IPS-18a (cell line): Measurements from ENCODE around the gene GRPR.

ENCODE experiments used
- H3K27ac ChIP-seq: one replicate; pipeline ENCODE4 v1.5.1; 2013; ENCODE audit warnings: low read length
- H3K27me3 ChIP-seq: one replicate; pipeline ENCODE4 v1.6.1; 2013; ENCODE audit warnings: mild to moderate bottlenecking, low read length; ENCODE audit not compliant: control insufficient read depth, insufficient read depth
- H3K36me3 ChIP-seq: one replicate; pipeline ENCODE4 v1.6.1; 2013; ENCODE audit warnings: low read depth, low read length; ENCODE audit not compliant: control insufficient read depth
- H3K4me1 ChIP-seq: one replicate; pipeline ENCODE4 v1.6.1; 2013; ENCODE audit warnings: low read depth, low read length; ENCODE audit not compliant: control insufficient read depth
- H3K4me3 ChIP-seq: one replicate; pipeline ENCODE4 v1.5.1; 2013; ENCODE audit warnings: low read length
- H3K9ac ChIP-seq: one replicate; pipeline ENCODE4 v1.6.1; 2013; ENCODE audit warnings: mild to moderate bottlenecking, low read length, moderate library complexity
- H3K9me3 ChIP-seq: one replicate; pipeline ENCODE4 v1.6.1; 2013; ENCODE audit warnings: low read depth, low read length; ENCODE audit not compliant: control insufficient read depth

Gene GRPR

DNA sequence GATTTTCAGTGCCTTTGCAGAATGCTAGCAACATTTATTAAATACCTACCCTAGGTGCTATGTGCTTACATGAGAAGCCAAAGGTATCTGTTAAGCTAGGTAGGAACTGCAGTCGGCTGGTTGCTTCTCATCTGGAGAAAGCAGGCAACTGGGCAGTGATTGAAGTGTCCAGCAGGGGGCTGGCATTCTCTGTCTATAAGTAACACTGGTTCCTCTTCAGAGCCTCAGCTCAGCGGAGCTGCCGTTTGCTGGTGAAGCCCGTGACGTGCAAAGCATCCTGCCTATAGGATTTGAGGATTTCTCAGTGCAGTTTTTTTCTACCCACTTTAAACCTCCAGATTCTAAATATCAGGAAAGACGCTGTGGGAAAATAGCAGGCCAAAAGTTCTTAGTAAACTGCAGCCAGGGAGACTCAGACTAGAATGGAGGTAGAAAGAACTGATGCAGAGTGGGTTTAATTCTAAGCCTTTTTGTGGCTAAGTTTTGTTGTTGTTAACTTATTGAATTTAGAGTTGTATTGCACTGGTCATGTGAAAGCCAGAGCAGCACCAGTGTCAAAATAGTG lies at the start of gene GRPR:
TSS of gene GRPR (plus strand) at position 344 of the 565 bp plus-strand sequence. CDS start 389 bp downstream, outside the sequence.
- Histone ChIP-seq H3K9ac (peak within 1 kb of the TSS; percentile 37), H3K9me3 (no peaks in the 10 kb centered on the region), H3K27ac (no peak within 1 kb of the TSS), H3K4me3 (peak within 1 kb of the TSS; percentile 56), H3K36me3 (no peaks in the 10 kb centered on the region), H3K27me3 (no peaks in the 10 kb centered on the region), H3K4me1 (peaks cover 21% of the 10 kb centered on the region)

DNA sequence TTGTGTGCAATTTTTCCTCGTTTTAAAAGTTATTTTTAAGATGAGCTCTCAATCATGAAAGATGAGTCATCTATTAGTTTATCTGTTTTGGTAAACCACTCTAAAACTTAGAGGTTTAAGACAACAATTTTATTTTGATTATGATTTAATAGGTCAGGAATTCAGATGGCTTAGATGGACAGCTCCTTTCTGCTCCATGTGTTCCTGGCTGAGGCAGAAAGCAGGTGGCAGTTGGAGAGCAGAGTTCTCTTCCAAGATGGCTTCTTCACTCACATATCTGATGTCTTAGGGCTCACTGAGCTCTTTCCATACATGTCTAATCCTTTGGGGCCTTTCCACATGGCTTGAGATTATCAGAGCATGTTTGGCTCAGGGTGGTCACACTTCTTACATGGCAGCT lies 48.3 kb upstream of the GRPR start:
- Histone ChIP-seq H3K9ac (no peak overlapping the region), H3K27me3 (no peaks in the 10 kb centered on the region), H3K36me3 (no peaks in the 10 kb centered on the region), H3K27ac (no peak overlapping the region), H3K9me3 (peaks cover 3% of the 10 kb centered on the region), H3K4me1 (peaks cover 11% of the 10 kb centered on the region), H3K4me3 (no peak overlapping the region)

DNA sequence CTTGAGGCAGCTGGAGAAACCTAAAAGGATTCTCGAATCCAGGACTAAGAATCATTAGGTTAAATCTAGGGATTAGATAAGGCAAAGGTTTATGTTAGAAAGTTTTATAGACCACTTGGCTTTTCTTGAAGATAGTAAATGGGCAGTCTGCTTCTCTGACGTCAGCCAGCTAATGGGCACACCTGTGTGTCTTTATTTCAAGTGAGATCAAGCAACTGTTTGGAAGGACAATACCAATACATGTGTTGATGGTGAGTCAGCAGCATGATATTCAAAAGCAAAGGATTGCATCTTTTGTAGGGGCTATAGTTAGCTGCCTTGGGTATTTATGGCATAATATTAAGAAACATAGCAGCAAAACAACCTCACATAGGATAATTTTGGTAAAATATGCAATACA lies 46.5 kb upstream of the GRPR start:
- no peak overlapping the region for H3K9ac ChIP-seq
- peaks cover 11% of the 10 kb centered on the region for H3K4me1 ChIP-seq
- H3K27me3 ChIP-seq, result no peaks in the 10 kb centered on the region
- H3K27ac ChIP-seq, result no peak overlapping the region
- H3K36me3 ChIP-seq, result no peaks in the 10 kb centered on the region
- peaks cover 3% of the 10 kb centered on the region for H3K9me3 ChIP-seq
- no peak overlapping the region for H3K4me3 ChIP-seq

DNA sequence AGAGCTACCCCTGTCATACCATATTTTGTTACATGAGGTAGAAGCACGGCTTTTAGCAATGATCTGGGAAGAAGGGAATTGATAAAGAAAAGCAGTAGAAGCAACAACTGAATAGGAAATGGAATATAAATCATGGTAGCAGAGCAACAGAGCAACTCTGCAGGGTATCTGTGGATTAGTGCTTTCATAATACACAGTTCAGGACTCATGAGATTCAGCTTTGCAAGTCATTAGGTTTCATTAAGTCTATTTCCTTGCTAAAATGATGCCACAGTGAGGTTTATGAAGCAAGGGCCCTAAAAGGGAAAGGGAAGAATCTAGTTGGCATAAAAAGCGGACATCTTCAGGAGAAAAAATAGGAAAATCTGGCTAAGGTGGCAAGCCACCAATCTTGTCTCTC lies 45.6 kb upstream of the GRPR start:
- Histone ChIP-seq H3K27ac (no peak overlapping the region), H3K27me3 (no peaks in the 10 kb centered on the region), H3K9ac (no peak overlapping the region)

DNA sequence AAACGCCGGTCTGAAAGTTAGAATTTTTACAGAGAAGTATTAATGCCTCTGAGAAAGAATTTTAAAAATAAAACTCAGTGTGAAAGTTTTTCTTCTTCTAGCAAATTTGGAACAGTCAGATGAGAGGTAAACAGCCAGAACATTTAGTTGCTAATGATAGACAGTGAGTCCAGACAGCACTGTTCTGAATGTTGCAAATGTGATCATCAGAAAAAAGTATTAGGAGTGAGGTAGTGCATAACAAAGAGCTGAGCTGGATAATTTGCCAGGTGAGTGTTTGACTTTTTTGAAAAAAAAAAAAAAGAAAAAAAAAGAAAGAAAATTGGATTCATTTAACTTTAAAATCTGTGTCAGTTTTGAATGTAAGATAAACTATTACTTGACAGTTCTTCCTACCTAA lies 42.0 kb upstream of the GRPR start:
- no peaks in the 10 kb centered on the region for H3K36me3 ChIP-seq
- H3K9ac ChIP-seq, result no peak overlapping the region
- no peaks in the 10 kb centered on the region for H3K9me3 ChIP-seq

More for the DNA sequence above, 45.6 kb upstream of the GRPR start:
- Histone ChIP-seq H3K4me1 (peaks cover 14% of the 10 kb centered on the region), H3K36me3 (no peaks in the 10 kb centered on the region), H3K4me3 (no peak overlapping the region), H3K9me3 (no peaks in the 10 kb centered on the region)

DNA sequence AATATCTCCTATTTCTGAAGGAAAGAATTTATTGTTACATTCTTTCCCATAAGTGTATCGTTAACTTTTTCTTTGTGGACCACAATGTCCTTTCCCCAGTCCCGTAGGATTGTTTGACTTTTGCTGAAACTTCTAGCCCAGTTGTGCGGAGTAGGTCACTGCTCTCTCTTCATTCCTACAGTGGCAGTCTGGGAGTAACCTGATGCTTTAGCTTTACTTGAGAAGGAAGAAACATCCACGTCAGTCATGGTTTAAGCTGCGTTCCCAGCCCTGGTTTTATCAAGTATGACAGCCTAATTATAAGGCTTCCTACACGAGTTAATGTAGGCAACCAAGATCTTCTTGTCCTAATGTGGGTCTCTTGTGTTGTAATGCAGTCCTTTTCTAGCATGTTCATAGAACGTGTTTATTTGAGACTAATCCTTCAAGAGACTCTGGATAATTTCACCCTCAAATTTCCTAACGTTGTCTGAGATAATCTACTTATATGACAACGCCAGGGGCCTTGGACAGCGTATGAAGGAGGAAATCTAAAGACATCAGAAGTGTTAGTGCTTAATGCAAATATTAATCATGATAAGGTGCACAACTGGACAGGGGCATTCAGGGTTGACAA lies 40.8 kb upstream of the GRPR start:
- Histone ChIP-seq H3K4me1 (peaks cover 5% of the 10 kb centered on the region), H3K27ac (no peak overlapping the region), H3K4me3 (no peak overlapping the region), H3K36me3 (no peaks in the 10 kb centered on the region), H3K27me3 (no peaks in the 10 kb centered on the region), H3K9ac (no peak overlapping the region), H3K9me3 (no peaks in the 10 kb centered on the region)

More for the DNA sequence above, 42.0 kb upstream of the GRPR start:
- peaks cover 14% of the 10 kb centered on the region for H3K4me1 ChIP-seq
- no peak overlapping the region for H3K4me3 ChIP-seq
- no peaks in the 10 kb centered on the region for H3K27me3 ChIP-seq
- H3K27ac ChIP-seq, result no peak overlapping the region

DNA sequence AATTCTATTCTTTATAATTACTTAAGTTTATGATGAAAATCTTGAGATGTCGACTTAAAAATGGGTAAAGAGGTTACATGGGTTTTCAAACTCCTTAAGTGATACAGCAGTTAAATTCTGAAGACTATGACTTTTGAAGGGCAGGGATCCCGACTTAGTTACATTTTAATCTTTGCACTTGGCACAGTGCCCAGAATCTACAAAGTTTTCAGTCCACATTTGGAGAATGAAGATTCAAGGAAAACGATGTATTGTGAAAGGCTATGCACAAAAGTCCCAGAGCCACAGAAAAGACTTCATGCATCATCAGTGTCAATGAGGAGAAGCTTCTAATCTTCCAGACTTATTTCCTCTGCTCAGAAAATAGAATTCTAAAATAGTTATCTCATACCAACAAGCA lies 36.3 kb upstream of the GRPR start:
- no peaks in the 10 kb centered on the region for H3K27me3 ChIP-seq
- H3K27ac ChIP-seq, result no peak overlapping the region
- H3K36me3 ChIP-seq, result no peaks in the 10 kb centered on the region
- peaks cover 2% of the 10 kb centered on the region for H3K4me1 ChIP-seq
- no peak overlapping the region for H3K9ac ChIP-seq
- no peak overlapping the region for H3K4me3 ChIP-seq
- H3K9me3 ChIP-seq, result no peaks in the 10 kb centered on the region

DNA sequence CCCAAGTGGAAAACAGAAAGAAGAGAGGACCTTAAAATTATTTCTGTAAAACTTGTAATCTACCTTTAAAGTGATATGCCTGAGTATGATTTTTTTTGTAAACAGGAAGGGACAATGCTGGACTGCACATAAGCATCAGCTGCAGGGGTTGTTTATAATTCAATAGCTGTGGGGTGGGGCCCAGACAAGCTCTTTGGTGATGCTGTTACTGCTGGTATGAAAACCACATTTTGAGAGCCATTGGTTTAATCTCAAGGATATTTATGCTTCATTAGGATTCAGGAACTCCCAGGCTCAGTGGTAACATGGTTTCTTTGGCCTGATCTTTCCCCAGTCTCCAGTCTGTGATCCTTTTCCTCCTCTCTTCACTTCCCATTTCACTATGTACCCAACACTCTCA lies 34.3 kb upstream of the GRPR start:
- H3K27me3 ChIP-seq, result no peaks in the 10 kb centered on the region

DNA sequence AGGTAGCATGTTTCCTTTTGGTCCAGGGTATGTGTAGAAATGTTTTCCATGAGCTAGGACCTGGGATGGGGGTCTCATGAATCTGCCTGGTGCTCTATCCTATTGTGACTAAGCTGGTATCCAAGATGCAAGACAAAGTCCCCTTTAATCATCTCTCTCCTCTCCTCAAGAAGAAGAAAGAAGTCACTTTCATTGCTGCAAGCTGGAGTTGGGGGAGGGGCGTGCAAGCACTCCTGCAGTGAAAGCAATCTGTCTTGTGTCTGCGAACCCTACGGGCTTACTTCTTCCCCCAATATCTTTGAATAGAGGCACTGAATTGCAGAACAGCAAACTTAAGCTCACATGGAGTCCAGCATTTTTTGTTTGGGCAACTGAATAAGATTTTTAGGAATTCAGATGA lies 27.2 kb upstream of the GRPR start:
- Histone ChIP-seq H3K9ac (no peak overlapping the region), H3K27me3 (no peaks in the 10 kb centered on the region), H3K9me3 (no peaks in the 10 kb centered on the region), H3K27ac (no peak overlapping the region), H3K4me1 (peaks cover 12% of the 10 kb centered on the region), H3K36me3 (no peaks in the 10 kb centered on the region), H3K4me3 (no peak overlapping the region)

More for the DNA sequence above, 34.3 kb upstream of the GRPR start:
- H3K9ac ChIP-seq, result no peak overlapping the region
- H3K9me3 ChIP-seq, result no peaks in the 10 kb centered on the region
- no peak overlapping the region for H3K4me3 ChIP-seq
- no peaks in the 10 kb centered on the region for H3K4me1 ChIP-seq
- no peak overlapping the region for H3K27ac ChIP-seq
- H3K36me3 ChIP-seq, result no peaks in the 10 kb centered on the region

DNA sequence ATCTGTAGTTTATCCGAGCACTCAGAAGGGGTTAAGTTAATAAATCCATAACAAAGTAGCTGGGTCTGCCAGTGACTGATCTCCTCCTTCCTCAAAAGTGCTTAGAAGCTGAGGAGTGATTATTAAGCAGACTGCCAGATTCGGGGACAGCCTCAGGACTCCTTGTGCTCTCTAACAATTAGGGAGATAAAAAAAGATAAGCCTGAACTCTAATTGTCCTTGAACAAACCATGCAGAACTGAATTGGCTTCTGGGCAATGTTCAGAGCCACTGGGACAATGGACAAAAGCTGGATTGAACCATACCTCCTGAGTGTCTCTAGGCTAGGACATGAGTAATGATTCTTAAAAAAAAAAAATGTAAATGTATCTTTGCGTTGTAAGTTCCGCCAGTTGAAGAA lies 22.7 kb upstream of the GRPR start:
- Histone ChIP-seq H3K4me3 (no peak overlapping the region), H3K9me3 (no peaks in the 10 kb centered on the region), H3K27me3 (no peaks in the 10 kb centered on the region), H3K27ac (no peak overlapping the region), H3K4me1 (peaks cover 11% of the 10 kb centered on the region), H3K36me3 (no peaks in the 10 kb centered on the region), H3K9ac (no peak overlapping the region)

DNA sequence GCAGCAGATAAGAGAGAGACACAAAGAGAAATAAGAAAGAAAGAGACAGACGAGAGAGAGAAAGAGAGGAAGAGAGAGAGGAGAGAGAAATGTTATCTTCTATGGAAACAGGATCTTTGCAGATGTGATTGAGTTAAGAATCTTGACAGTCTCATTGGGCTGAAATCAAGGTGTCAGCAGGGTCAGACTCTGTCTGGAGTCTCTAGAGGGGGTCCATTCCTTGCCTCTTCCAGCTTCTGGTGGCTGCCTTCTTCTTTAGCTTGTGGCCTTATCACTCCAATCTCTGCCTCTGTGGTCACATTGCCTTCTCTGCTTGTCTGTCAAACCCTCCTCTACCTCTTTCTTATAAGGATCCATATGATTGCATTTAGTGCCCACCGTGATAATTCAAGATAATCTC lies 21.8 kb upstream of the GRPR start:
- Histone ChIP-seq H3K36me3 (no peaks in the 10 kb centered on the region), H3K9me3 (no peaks in the 10 kb centered on the region), H3K27me3 (no peaks in the 10 kb centered on the region), H3K9ac (no peak overlapping the region), H3K27ac (no peak overlapping the region), H3K4me1 (peaks cover 2% of the 10 kb centered on the region), H3K4me3 (no peak overlapping the region)

DNA sequence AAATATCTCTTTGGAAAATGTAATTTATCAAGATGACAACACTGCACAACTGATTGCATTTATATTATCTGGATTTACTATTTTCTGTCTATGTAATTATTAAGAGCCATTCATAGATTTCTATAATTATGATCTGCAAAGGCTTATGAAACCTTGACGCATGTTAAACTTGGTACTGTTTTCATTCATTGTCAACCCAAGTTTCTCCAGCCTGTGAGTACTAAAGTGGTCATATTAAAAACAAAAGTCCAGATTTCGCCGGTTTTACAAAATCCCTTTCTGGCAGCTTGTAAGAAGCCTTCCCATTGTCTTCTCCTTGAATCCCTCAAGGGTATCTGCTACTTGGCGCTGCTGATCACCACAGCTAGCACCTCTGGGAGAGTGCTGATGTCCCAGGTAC lies 19.7 kb upstream of the GRPR start:
- Histone ChIP-seq H3K27ac (no peak overlapping the region), H3K36me3 (no peaks in the 10 kb centered on the region), H3K4me3 (no peak overlapping the region), H3K4me1 (no peaks in the 10 kb centered on the region), H3K27me3 (no peaks in the 10 kb centered on the region), H3K9ac (no peak overlapping the region), H3K9me3 (no peaks in the 10 kb centered on the region)
